Measurements from ENCODE around the gene SMIM27. TPM values are rescaled to one million over a fixed set of nuclear protein-coding genes. Genes with fewer than 3 reads are reported as not detected.

Gene SMIM27
- total and polyA plus RNA-seq, 2 of the 13 experiments (the other 11 are each of a cell fraction or from before 2014, with no cell fraction given): 17.9 to 19.0 TPM

DNA sequence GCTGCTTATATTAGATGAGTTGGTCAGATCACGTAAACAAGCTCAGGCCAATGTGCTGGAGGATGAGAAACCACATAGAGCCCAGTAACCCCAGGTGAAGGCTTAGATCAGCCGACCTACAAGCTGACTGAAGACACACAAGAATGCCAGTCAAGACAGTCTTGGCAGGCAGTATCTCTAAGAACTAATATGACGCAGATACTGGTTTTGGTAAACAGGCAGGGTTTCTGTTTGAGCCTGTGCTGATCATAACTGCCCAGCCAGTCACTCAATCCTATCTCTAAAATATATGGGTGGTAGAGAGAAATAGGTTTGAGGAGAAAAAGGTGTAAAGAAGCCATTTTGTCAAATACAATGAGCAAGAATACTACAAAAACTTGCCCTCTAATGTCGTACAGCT, 18.3 kb upstream of the SMIM27 start (continued):
- TF ChIP-seq THAP9 (CRISPR knock-in tag; IDR thresholded peaks at IDR 0.05; ENCODE audit: borderline replicate concordance) (no peak), SIN3A (IDR thresholded peaks at IDR 0.05; ENCODE audit: borderline replicate concordance, low read depth, low read length) (no peak), ZNF792 (CRISPR knock-in tag; IDR thresholded peaks at IDR 0.05) (no peak)

- no peak overlapping the region for H3K27ac ChIP-seq (ENCODE audit: extremely low read length, insufficient read depth, low read length)
- H3K79me2 ChIP-seq (ENCODE audit: insufficient read depth, low read length): peaks cover 56% of the 10 kb centered on the region
- no peak for DNase-seq (ENCODE audit: low spot score)
- H3K9me3 ChIP-seq (ENCODE audit: low read length): no peaks in the 10 kb centered on the region
- no peak for FAIRE-seq
- WGBS (ENCODE audit: low lambda C conversion rate): 99% methylated on average over 4 of the region's 4 CpGs
- in situ Hi-C loops (cut with HindIII; ENCODE audit: extremely low pct_ligation_motif_present, low pct_unique_long_range_greater_than_20kb): no loop called here
- POLR2A ChIA-PET: interaction anchor here (1.6 kb wide), 1 partner anchor 17 kb away, joined by 6 read pairs; the partner anchor contains the start of gene RIGI
- CTCF ChIA-PET (ENCODE audit: low intra/inter-chr PET ratio, low total read pairs): no interaction called here
- H3K4me2 ChIP-seq (ENCODE audit: low read depth, low read length): no peak overlapping the region
- no peak for ATAC-seq
- no TSS peak for BruUV-seq (replicated peaks)
- H3K4me3 ChIP-seq (replicated peaks in 1 of 3; ENCODE audit: insufficient read depth in 1 of 3, low read depth in 2 of 3, low read length in 3 of 3): no peak overlapping the region
- TF ChIP-seq CHD2 (IDR thresholded peaks at IDR 0.05; ENCODE audit: low read depth, low read length): no peak
- TF ChIP-seq ZNF207 (IDR thresholded peaks at IDR 0.05; ENCODE audit: borderline replicate concordance): no peak
- peak in 1 of 2 experiments; percentile 60; a peak in 1 of 4 replicates for TF ChIP-seq ATF4 (CRISPR knock-in tag; IDR thresholded peaks at IDR 0.05)
- no peak for TF ChIP-seq ZNF577 (CRISPR knock-in tag; IDR thresholded peaks at IDR 0.05; ENCODE audit: borderline replicate concordance, low read depth)
- no peak for TF ChIP-seq MAFG (CRISPR knock-in tag; IDR thresholded peaks at IDR 0.05)
- TF ChIP-seq ONECUT2 (CRISPR knock-in tag; IDR thresholded peaks at IDR 0.05): no peak
- peak; percentile 17; the same call in 1 of the 2 replicates for TF ChIP-seq CEBPB (IDR thresholded peaks at IDR 0.05; ENCODE audit: borderline replicate concordance, low read depth, low read length)
- H3K4me1 ChIP-seq (ENCODE audit: insufficient read depth, low read length): no peaks in the 10 kb centered on the region; the same call in 1 of the 2 replicates
- H3K9ac ChIP-seq (ENCODE audit: insufficient read depth, low read depth, low read length): no peak overlapping the region
- H4K20me1 ChIP-seq (ENCODE audit: insufficient read depth, low read length): peaks cover 14% of the 10 kb centered on the region; the same call in 1 of the 2 replicates
- H3K36me3 ChIP-seq (replicated peaks in 1 of 2; ENCODE audit: control insufficient read depth in 1 of 2, insufficient read depth in 2 of 2, low read length in 2 of 2): peaks cover 4 to 36% of the 10 kb centered on the region in 2 experiments
- intact Hi-C loops (cut with micrococcal nuclease; ENCODE audit: unreplicated experiment): no loop called here
- no peaks in the 10 kb centered on the region for H3K27me3 ChIP-seq (ENCODE audit: control insufficient read depth in 1 of 2, insufficient read depth in 2 of 2, low read length in 2 of 2)
- no peak overlapping the region for H2AFZ ChIP-seq (ENCODE audit: low read length)
Observed at GRCh38 chr9:32543047-32543446, 9.1 kb upstream of the SMIM27 start.

All from HepG2 (cell line).